ENCODE data around the gene C1orf115.
"Not testable (repeated sequence)": the region's sequence is repeated elsewhere in the genome, so short reads cannot be mapped to it uniquely, and the experiment has no call there.

C1orf115 gene

DNA sequence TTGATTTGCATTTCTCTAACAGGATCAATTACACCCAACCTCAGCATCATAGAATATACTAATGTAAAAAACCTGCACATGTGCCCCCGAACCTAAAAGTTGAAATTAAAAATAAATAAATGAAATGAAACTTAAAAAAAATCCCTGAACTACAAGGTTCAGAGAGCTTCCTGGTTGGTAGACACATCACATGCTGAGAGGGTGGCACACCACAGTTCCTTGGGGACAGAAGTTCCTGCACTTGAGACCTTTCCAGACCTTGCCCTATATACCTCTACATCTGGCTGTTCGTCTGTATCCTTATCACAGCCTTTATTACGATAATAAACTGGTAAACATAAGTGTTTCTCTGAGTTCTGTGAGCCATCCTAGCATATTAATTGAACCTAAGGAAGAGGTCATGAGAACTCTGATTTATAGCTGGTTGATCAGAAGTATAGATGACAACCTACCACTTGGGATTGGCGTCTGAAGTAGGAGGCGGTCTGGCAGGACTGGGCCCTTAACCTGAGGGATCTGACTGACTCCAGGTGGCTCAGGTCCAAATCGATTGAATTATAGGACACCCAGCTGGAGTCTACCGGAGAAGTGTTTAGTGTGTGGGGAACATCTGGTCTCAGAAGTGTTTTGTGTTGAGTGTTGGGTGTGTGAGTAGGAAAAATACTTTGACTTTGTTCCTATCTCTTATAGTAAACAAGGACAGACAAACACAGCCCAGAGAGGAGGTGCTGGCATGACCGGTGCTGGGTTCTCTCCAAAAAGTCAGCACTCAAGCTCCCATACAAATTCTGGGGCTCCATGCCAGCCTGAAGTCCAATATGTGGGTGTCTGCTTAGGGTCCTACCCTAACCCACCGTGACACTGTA is 19.0 kb downstream of the C1orf115 start:
- Histone ChIP-seq H3K4me3 (ENCODE audit: low read length) (no peak overlapping the region), H3K9ac (ENCODE audit: low read length) (no peak overlapping the region), H3K4me2 (ENCODE audit: low read depth, low read length) (no peak overlapping the region), H3K27ac (ENCODE audit: low read length) (no peak overlapping the region), H3K9me3 (replicated peaks; ENCODE audit: insufficient read depth, low read length) (no peaks in the 10 kb centered on the region), H3K36me3 (replicated peaks; ENCODE audit: insufficient read depth, low read length) (no peaks in the 10 kb centered on the region), H3K79me2 (ENCODE audit: low read length) (no peaks in the 10 kb centered on the region), H4K20me1 (ENCODE audit: insufficient read depth, low read length) (no peaks in the 10 kb centered on the region), H2AFZ (ENCODE audit: low read length) (no peak overlapping the region), H3K27me3 (replicated peaks; ENCODE audit: insufficient read depth, low read length) (no peaks in the 10 kb centered on the region), H3K9me2 (replicated peaks; ENCODE audit: insufficient read depth, low read length) (no peaks in the 10 kb centered on the region), H3K4me1 (ENCODE audit: low read length) (peaks cover 4% of the 10 kb centered on the region; the same call in 1 of the 2 replicates), H3F3A (ENCODE audit: insufficient read depth, low read length) (no peaks in the 10 kb centered on the region)
- no peak for DNase-seq
- TF ChIP-seq, protein P1, sequence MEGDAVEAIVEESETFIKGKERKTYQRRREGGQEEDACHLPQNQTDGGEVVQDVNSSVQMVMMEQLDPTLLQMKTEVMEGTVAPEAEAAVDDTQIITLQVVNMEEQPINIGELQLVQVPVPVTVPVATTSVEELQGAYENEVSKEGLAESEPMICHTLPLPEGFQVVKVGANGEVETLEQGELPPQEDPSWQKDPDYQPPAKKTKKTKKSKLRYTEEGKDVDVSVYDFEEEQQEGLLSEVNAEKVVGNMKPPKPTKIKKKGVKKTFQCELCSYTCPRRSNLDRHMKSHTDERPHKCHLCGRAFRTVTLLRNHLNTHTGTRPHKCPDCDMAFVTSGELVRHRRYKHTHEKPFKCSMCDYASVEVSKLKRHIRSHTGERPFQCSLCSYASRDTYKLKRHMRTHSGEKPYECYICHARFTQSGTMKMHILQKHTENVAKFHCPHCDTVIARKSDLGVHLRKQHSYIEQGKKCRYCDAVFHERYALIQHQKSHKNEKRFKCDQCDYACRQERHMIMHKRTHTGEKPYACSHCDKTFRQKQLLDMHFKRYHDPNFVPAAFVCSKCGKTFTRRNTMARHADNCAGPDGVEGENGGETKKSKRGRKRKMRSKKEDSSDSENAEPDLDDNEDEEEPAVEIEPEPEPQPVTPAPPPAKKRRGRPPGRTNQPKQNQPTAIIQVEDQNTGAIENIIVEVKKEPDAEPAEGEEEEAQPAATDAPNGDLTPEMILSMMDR (IDR thresholded peaks at IDR 0.05; ENCODE audit: low read length) = no peak
- TF ChIP-seq EZH2 (optimal IDR thresholded peaks at IDR 0.05; ENCODE audit: low read depth, low read length) (no peak), EZH2phosphoT487 (IDR thresholded peaks at IDR 0.05; ENCODE audit: low read length) (no peak)

DNA sequence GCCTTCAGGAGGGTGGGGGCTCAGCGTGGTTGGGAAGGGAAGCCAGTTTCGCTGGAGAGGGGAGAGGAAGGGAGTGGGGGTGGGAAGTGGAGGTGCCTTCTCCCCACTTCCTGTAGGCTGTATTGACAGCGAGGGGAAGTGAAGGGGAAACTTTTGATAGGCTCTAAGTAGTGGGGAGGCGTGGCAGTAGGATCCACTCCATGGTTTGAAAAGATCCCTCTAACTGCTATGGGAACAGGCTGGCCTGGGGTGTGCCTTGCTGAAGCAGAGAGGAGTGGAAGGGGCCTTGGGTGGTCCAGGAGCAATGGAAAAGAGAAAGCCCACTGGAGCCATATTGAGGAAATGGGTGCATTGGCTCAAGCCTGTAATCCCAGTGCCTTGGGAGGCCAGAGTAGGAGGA is 20.2 kb downstream of the C1orf115 start:
- Histone ChIP-seq H3K9ac (ENCODE audit: low read length) (no peak overlapping the region), H2AFZ (ENCODE audit: low read length) (no peak overlapping the region), H3K79me2 (ENCODE audit: low read length) (no peaks in the 10 kb centered on the region), H3K27ac (ENCODE audit: low read length) (no peak overlapping the region), H3K9me3 (replicated peaks; ENCODE audit: insufficient read depth, low read length) (no peaks in the 10 kb centered on the region), H3K4me3 (ENCODE audit: low read length) (no peak overlapping the region), H3K4me1 (ENCODE audit: low read length) (peaks cover 4% of the 10 kb centered on the region; the same call in 1 of the 2 replicates), H3K9me2 (replicated peaks; ENCODE audit: insufficient read depth, low read length) (no peaks in the 10 kb centered on the region), H4K20me1 (ENCODE audit: insufficient read depth, low read length) (no peaks in the 10 kb centered on the region), H3K27me3 (replicated peaks; ENCODE audit: insufficient read depth, low read length) (no peaks in the 10 kb centered on the region), H3K4me2 (ENCODE audit: low read depth, low read length) (no peak overlapping the region), H3K36me3 (replicated peaks; ENCODE audit: insufficient read depth, low read length) (no peaks in the 10 kb centered on the region), H3F3A (ENCODE audit: insufficient read depth, low read length) (no peaks in the 10 kb centered on the region)
- no peak for TF ChIP-seq EZH2 (optimal IDR thresholded peaks at IDR 0.05; ENCODE audit: low read depth, low read length)
- no peak for TF ChIP-seq EZH2phosphoT487 (IDR thresholded peaks at IDR 0.05; ENCODE audit: low read length)
- TF ChIP-seq, protein P1 (IDR thresholded peaks at IDR 0.05; ENCODE audit: low read length) = no peak
- no peak for DNase-seq

DNA sequence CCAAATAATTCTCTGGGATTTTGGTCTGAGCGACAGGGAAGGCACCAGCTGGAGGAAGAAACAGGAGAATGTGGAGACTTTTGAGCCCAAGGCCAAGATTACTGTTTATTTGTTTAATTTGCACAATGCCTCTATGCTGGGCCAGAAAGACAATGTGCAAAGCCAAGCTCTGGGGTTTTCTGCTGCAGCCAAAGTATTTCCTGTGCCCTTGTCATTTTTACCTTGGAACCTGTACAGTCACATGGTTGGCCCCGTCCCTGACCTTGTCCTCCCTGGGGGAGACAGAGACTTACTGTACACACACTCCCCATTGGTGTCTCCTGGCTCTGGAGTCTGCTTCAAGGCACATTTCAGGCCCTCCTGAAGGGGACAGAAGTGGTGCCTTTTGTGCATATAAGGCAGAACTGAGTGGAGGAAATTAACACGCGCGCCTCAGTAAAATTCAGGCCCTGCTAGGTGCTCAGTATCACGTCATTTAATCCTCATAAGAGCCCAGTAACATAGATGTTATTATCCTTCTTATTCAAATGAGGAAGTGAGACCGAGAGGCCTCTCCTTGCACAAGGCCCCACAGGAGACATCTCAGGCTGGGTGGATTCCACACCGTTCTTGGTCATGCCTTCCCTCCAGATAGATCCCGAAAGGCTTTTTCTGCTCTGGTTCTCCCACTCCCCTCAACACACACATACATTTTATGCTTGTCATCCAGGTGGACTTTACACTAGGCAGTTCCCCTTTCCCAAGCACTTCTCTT is 21.1 kb downstream of the C1orf115 start:
- no peak for DNase-seq
- no peak overlapping the region for H2AFZ ChIP-seq (ENCODE audit: low read length)
- no peaks in the 10 kb centered on the region for H3F3A ChIP-seq (ENCODE audit: insufficient read depth, low read length)
- H3K9me2 ChIP-seq (replicated peaks; ENCODE audit: insufficient read depth, low read length) = no peaks in the 10 kb centered on the region
- H3K27me3 ChIP-seq (replicated peaks; ENCODE audit: insufficient read depth, low read length) = no peaks in the 10 kb centered on the region
- no peaks in the 10 kb centered on the region for H3K79me2 ChIP-seq (ENCODE audit: low read length)
- H3K27ac ChIP-seq (ENCODE audit: low read length) = no peak overlapping the region
- H3K9me3 ChIP-seq (replicated peaks; ENCODE audit: insufficient read depth, low read length) = no peaks in the 10 kb centered on the region
- H3K36me3 ChIP-seq (replicated peaks; ENCODE audit: insufficient read depth, low read length) = no peaks in the 10 kb centered on the region
- H3K9ac ChIP-seq (ENCODE audit: low read length) = no peak overlapping the region
- H3K4me2 ChIP-seq (ENCODE audit: low read depth, low read length) = no peak overlapping the region
- peaks cover 4% of the 10 kb centered on the region; the same call in 1 of the 2 replicates for H3K4me1 ChIP-seq (ENCODE audit: low read length)
- no peaks in the 10 kb centered on the region for H4K20me1 ChIP-seq (ENCODE audit: insufficient read depth, low read length)
- no peak overlapping the region for H3K4me3 ChIP-seq (ENCODE audit: low read length)
- no peak for TF ChIP-seq EZH2 (optimal IDR thresholded peaks at IDR 0.05; ENCODE audit: low read depth, low read length)
- TF ChIP-seq EZH2phosphoT487 (IDR thresholded peaks at IDR 0.05; ENCODE audit: low read length) = no peak
- TF ChIP-seq, protein P1 (IDR thresholded peaks at IDR 0.05; ENCODE audit: low read length) = no peak

DNA sequence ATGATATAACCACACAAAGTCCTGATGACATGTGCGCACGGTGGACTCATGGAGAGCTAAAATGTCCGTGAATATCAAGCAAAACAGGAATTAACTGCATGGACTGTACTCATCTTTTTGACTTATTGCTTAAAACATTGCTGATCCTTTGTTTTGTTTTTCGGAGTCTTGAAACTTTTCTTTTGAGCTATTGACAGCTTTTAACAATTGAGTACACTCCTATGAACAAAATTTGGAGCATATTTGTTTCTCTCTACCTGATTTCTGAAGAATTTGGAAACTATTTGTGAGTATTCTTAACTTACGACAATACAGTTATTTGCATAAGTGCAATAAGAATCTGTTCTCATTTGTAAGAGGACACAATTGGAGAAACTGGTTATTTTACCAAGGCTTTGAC is 25.8 kb downstream of the C1orf115 start:
- H3K4me3 ChIP-seq (ENCODE audit: low read length); H3K36me3 ChIP-seq (replicated peaks; ENCODE audit: insufficient read depth, low read length); H3K4me1 ChIP-seq (ENCODE audit: low read length); H3K79me2 ChIP-seq (ENCODE audit: low read length); H3K9me2 ChIP-seq (replicated peaks; ENCODE audit: insufficient read depth, low read length); H4K20me1 ChIP-seq (ENCODE audit: insufficient read depth, low read length); H3F3A ChIP-seq (ENCODE audit: insufficient read depth, low read length); H3K27ac ChIP-seq (ENCODE audit: low read length); DNase-seq; H2AFZ ChIP-seq (ENCODE audit: low read length); H3K9me3 ChIP-seq (replicated peaks; ENCODE audit: insufficient read depth, low read length); H3K4me2 ChIP-seq (ENCODE audit: low read depth, low read length); H3K27me3 ChIP-seq (replicated peaks; ENCODE audit: insufficient read depth, low read length); H3K9ac ChIP-seq (ENCODE audit: low read length): not testable (repeated sequence)
